ENCODE results near the gene TP53. TPM values are rescaled to one million over a fixed set of nuclear protein-coding genes. Genes with fewer than 3 reads are reported as not detected.

TP53 gene
- total RNA-seq, 1 donor from 2014 or later = 38.2 TPM

- peaks cover 18% of the 10 kb centered on the region for H3K4me1 Mint-ChIP-seq (ENCODE audit: low read depth, unreplicated experiment)
- peaks cover 21% of the 10 kb centered on the region for H3K27me3 Mint-ChIP-seq (ENCODE audit: unreplicated experiment)
- DNase-seq = peak; percentile 69
- TF ChIP-seq CTCF (IDR thresholded peaks at IDR 0.05; ENCODE audit: partially characterized antibody, unreplicated experiment) = no peak
- H3K4me3 Mint-ChIP-seq (ENCODE audit: unreplicated experiment) = peak overlapping the region; percentile 86
- peaks cover 4% of the 10 kb centered on the region for H3K9me3 Mint-ChIP-seq (ENCODE audit: unreplicated experiment)
- H3K36me3 Mint-ChIP-seq (ENCODE audit: unreplicated experiment) = no peaks in the 10 kb centered on the region
- peak overlapping the region; percentile 62 for H3K27ac Mint-ChIP-seq (ENCODE audit: unreplicated experiment)
These were observed 16.5 kb upstream of the TP53 start for GRCh38 chr17:7703584-7704479.

DNA sequence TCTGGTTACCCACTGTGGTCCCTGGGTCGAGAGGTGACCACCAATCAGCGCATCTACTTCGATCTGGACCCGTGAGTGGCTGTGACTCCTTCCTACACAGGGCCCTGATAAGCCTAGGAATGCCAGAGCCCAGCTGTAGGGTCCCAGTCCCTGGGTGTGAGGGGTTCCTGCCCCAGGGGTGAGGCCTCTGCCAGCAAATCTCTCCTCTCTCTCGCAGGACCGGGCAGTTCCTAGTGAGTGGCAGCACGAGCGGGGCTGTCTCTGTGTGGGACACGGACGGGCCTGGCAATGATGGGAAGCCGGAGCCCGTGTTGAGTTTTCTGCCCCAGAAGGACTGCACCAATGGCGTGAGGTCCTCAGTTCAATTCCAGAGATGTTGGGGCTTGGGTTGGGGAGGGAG is 15.5 kb upstream of the TP53 start:
- no peak for TF ChIP-seq CTCF (IDR thresholded peaks at IDR 0.05; ENCODE audit: partially characterized antibody, unreplicated experiment)
- Mint-ChIP-seq H3K36me3 (ENCODE audit: unreplicated experiment) (no peaks in the 10 kb centered on the region), H3K4me1 (ENCODE audit: low read depth, unreplicated experiment) (peaks cover 18% of the 10 kb centered on the region), H3K27me3 (ENCODE audit: unreplicated experiment) (peaks cover 18% of the 10 kb centered on the region), H3K4me3 (ENCODE audit: unreplicated experiment) (no peak overlapping the region), H3K27ac (ENCODE audit: unreplicated experiment) (no peak overlapping the region), H3K9me3 (ENCODE audit: unreplicated experiment) (peaks cover 4% of the 10 kb centered on the region)
- no peak for DNase-seq

- peaks cover 18% of the 10 kb centered on the region for H3K4me1 Mint-ChIP-seq (ENCODE audit: low read depth, unreplicated experiment)
- peaks cover 3% of the 10 kb centered on the region for H3K9me3 Mint-ChIP-seq (ENCODE audit: unreplicated experiment)
- DNase-seq = no peak
- no peaks in the 10 kb centered on the region for H3K36me3 Mint-ChIP-seq (ENCODE audit: unreplicated experiment)
- no peak for TF ChIP-seq CTCF (IDR thresholded peaks at IDR 0.05; ENCODE audit: partially characterized antibody, unreplicated experiment)
- H3K4me3 Mint-ChIP-seq (ENCODE audit: unreplicated experiment) = no peak overlapping the region
- H3K27ac Mint-ChIP-seq (ENCODE audit: unreplicated experiment) = no peak overlapping the region
- peaks cover 12% of the 10 kb centered on the region for H3K27me3 Mint-ChIP-seq (ENCODE audit: unreplicated experiment)
These were observed 14.4 kb upstream of the TP53 start for GRCh38 chr17:7701681-7702080.

DNA sequence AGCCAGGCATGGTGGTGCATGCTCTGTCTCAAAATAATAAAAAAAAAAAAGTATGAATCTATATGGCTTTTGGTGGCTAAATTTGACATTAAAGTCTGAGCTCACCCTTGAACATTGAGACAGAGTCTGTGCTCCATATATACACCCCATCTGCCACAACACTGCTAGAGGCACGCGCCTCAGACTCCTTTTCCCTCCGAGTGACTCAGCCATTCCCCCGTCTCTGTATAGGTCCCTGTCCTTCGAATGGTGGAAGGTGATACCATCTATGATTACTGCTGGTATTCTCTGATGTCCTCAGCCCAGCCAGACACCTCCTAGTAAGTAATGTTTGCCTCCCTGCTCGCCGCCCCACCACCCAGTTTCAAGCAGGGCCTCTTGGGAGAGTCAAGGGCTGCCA is 13.2 kb upstream of the TP53 start:
- no peaks in the 10 kb centered on the region for H3K36me3 Mint-ChIP-seq (ENCODE audit: unreplicated experiment)
- no peak for TF ChIP-seq CTCF (IDR thresholded peaks at IDR 0.05; ENCODE audit: partially characterized antibody, unreplicated experiment)
- peaks cover 8% of the 10 kb centered on the region for H3K4me1 Mint-ChIP-seq (ENCODE audit: low read depth, unreplicated experiment)
- H3K27me3 Mint-ChIP-seq (ENCODE audit: unreplicated experiment) = peaks cover 8% of the 10 kb centered on the region
- H3K4me3 Mint-ChIP-seq (ENCODE audit: unreplicated experiment) = no peak overlapping the region
- H3K27ac Mint-ChIP-seq (ENCODE audit: unreplicated experiment) = no peak overlapping the region
- H3K9me3 Mint-ChIP-seq (ENCODE audit: unreplicated experiment) = peaks cover 2% of the 10 kb centered on the region
- no peak for DNase-seq

All from glutamatergic neuron (in vitro differentiated cells).